SK-MEL-5 (cell line): ENCODE data around the gene ZFP1. TPM values are rescaled to one million over a fixed set of nuclear protein-coding genes. Genes with fewer than 3 reads are reported as not detected.

Source experiments
- DNase-seq: peaks from one replicate; pipeline ENCODE4 v3.0.0-alpha.2; 2016; ENCODE audit warnings: low read depth, low spot score
- in situ Hi-C: cut with HindIII; loops from 2 replicates; pipeline ENCODE4 v1.10.0; 2016; ENCODE audit warnings: low sequenced_read_pairs, high pct_unique_total_duplicates, low pct_unique_long_range_greater_than_20kb
- polyA plus RNA-seq, 2 experiments: library from polyadenylated mRNA; depleted of rRNA; stranded (reverse); fragments of >200 nt; gene quantifications; 2 replicates each; pipeline ENCODE4 v1.2.3, GENCODE V29; 2015
- total RNA-seq: library from RNA; depleted of rRNA; stranded (reverse); fragments of >200 nt; shearing (Covaris generic); gene quantifications from 2 replicates; pipeline ENCODE4 v1.2.3, GENCODE V29; 2014; rRNA removed

Gene ZFP1
- total RNA-seq, result 8.7 and 10.2 TPM in 2 replicates
- polyA plus RNA-seq (2015; cell fraction: cytosol; rRNA removed), result 4.1 and 5.5 TPM in 2 replicates
- polyA plus RNA-seq (2015; cell fraction: nucleus; rRNA removed), result 4.3 and 6.5 TPM in 2 replicates

DNA sequence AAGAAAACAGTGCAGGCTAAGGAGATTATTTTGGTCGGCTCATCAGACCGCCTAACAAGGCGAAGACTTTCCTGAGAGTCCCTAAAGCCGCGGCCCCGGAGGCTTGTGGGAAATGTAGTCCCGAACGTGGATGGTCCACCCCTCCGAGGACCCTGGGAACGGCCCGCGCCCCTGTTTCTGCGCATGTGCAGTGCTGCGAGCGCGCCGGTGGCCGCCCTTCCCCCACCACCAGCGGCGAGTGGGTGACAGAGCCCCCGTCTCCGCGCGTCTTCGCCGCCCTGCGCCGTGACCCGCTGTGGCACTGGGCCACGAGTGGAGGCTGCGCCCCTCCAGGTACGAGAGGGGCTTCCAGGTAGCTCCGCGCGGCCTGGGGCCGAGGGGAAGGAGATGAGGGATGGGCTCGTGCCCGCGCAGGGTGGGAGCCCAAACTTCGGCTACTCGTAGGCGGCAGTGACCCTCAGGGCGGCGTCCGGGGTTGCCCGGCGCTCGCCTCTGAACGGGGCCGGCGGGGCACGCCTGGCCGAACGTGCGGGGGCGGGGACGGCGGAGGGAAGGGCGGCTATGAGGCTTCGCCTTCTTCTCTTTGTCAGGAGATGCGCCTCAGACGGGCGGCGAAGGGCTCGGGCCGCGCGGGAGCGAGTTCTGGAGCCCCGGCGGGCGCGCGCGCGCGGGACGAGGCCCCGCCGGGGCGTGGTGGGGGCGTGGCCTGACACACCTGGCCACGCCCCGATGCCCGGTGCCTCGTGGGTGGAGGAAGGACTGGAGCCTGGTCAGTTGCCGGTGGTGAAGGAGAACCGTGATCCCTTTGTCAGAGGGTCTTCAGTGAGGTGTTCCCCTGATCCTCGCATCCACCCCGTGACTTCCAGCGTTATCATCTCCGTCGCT, at the start of gene ZFP1:
ZFP1 (plus strand) TSS at position 214 of the 885 bp plus-strand sequence. CDS start 4,428 bp downstream, outside the sequence.
- DNase-seq, result peak; percentile 93
- in situ Hi-C loops, result no loop called here

GRCh38 chr16:75099075-75099667, 49.2 kb upstream of the ZFP1 start:
- in situ Hi-C loops, result no loop called here

GRCh38 chr16:75099738-75100602, 48.4 kb upstream of the ZFP1 start:
- no peak for DNase-seq
- in situ Hi-C loops, result no loop called here

More at GRCh38 chr16:75099075-75099667, 49.2 kb upstream of the ZFP1 start:
- no peak for DNase-seq

DNA sequence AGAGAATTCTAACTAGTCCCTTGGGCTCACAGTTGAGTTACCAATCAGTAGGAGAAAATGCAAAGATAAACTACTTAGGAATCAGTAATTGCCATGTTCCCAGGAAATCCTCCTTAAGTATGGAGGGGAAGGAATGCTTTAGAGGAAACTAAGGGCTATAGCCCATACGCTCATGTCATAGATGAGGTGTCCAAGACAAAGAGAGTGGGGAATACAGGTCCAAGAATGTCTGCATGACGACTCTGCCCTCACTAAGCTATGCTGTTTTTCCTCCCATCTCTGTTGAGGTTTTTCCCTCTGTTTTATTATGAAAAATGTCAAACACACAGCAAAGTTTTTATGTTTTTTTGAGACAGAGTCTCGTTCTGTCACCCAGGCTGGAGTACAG, 47.7 kb upstream of the ZFP1 start:
- in situ Hi-C loops, result no loop called here
- DNase-seq, result no peak

DNA sequence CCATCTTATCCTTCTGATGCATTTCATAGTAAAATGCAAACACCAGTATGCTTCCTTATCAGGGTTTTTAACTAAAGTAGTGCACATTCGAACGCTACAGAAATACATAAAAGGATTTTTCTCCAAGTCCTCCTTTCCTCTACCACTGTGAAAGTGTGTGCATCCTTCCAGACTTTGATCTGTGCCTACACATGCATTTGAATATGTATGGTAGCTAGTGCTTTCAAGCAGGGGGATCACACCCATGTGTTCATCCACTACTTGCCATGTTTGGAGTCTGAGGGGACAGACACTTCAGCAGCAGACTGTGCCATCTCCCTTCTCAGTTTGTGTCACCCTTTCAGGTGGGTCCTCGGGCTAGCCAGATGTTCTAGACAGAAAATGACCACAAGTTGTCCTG, 46.7 kb upstream of the ZFP1 start:
- no peak for DNase-seq
- in situ Hi-C loops, result no loop called here

GRCh38 chr16:75102595-75102994, 45.7 kb upstream of the ZFP1 start:
- DNase-seq, result no peak
- in situ Hi-C loops, result no loop called here

GRCh38 chr16:75103994-75104393, 44.3 kb upstream of the ZFP1 start:
- in situ Hi-C loops, result no loop called here
- DNase-seq, result no peak

GRCh38 chr16:75104836-75105235, 43.5 kb upstream of the ZFP1 start:
- DNase-seq, result no peak
- in situ Hi-C loops, result no loop called here

- in situ Hi-C loops, result no loop called here
- DNase-seq, result no peak
These were observed 42.8 kb upstream of the ZFP1 start for GRCh38 chr16:75105306-75106061.

DNA sequence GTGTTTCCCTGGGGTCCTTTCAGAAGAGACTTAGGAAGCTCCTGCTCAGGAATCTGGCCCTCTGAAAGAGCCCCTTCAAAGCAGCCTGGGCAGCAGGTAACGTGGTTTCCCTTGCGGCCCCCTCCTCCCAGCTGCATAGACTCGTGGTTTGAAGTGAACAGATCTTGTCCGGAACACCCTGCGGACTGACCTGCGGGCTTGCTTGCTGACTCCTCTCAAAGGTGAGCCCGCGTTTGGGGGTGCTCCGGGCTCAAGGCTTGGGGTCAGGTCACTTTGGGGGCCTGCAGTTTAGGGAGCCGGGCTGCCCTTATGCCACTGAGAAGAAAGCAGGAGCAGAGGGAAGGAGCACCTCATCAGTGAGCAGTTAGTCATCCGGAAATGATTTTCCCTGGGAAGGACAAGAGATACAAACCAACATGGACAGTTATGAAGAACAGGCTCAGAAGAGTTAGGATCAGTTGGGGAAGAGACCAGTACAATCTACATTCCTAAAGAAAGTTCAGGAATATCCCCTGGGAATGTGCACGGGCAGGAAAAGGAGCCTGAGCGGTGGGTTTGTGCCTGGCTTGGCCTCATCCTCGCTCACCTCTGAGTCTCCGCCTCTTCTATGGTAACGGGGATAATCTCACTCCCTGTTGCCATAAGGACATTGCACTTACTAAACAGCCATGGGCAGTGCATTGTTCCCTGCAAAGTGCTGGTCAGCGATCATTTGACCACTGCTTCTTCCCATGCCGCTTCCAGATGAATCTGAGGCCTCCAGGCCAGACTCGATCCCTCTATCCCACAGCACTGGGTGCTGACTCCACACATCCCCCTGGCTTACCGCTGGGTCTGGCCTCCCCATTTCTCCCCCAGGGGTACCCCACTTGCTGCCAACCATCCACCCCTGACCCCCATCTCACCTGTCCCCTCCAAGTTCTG, 41.7 kb upstream of the ZFP1 start:
- in situ Hi-C loops, result no loop called here
- DNase-seq, result no peak

DNA sequence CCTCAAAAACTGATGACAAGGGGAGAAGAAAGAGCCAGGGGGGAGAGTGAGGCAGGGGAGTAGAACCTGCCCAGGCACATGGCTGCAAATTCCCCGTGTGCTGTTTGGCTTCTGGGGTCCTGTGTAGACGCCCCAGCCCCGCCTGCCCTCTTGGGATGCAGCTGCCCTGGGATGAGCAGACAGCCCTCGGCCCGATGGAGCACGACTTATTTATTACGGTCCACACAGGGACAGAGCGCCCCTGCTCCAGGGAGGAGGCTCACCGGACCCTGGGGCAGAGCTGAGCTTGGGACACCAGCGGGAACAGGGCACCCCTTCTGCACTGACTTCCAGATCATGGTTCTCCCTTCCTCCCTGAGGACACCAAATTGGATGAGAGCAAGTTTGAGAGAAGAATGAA, 40.8 kb upstream of the ZFP1 start:
- in situ Hi-C loops, result no loop called here
- DNase-seq, result no peak

- in situ Hi-C loops, result no loop called here
- DNase-seq, result no peak
These were observed 39.3 kb upstream of the ZFP1 start for GRCh38 chr16:75108792-75109731.

GRCh38 chr16:75109732-75110243, 38.5 kb upstream of the ZFP1 start:
- no peak for DNase-seq
- in situ Hi-C loops, result no loop called here

DNA sequence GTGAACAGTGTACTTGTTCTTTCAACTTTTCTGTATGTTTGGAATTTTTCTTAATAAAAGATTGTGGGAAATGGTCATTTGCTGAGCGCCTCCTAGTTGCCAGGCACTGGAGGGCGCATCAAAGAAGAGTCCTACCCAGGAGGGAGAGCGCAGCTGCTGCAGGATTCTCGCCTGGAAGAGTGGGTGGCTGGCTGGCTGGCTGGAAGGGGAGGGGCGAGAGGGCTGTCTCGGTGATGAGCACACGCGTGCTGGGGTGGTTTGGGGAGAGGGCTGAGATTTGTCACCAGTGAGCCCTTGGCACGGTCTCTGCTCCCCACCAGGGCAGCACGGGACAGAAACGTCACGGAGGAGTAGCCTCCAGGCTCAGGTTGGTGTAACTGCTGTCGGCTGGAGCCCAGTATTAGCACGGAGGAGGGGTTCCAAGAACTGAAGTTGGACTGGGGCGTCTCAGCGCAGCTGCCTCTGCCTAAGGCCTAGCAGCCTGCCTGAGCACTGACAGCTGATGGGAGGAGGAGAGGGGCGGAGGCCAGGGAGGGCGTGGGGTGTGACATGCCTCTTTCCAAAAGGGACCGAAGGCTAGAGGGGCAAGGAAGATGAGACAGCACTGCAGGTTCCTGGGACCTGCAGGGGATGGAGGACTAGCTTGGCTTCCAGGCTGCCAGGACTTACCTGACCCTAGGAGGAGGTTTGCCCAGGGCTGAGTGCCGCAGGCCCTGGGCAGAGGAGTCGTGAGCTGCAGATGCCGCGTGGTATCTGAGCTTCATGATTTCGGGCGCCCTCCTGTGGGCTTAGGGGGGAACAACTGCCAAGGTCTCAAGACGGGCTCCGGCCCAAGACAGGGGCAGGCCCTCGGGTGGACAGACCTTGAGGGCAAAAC, 37.4 kb upstream of the ZFP1 start:
- in situ Hi-C loops, result no loop called here
- peak; percentile 85 for DNase-seq
